HCT116 (cell line): ENCODE results near the gene NACC2. TPM values are rescaled to one million over a fixed set of nuclear protein-coding genes. Genes with fewer than 3 reads are reported as not detected.

Experiments
- ATAC-seq: fragments of 200-7000 bp; cut with Tn5 transposase; 2 replicates; pipeline ENCODE4 v1.9.1; 2020; ENCODE audit warnings: mild to moderate bottlenecking, moderate library complexity
- BruUV-seq: library from RNA; stranded (reverse); fragments of 400-500 nt; replicated peaks from 2 replicates; lab custom pipeline; 2021; lab: Mats Ljungman, UMichigan
- CTCF ChIA-PET: fragments of 300-600 bp; sonication (Branson Sonifier 250); formaldehyde crosslinking; loops from one replicate; lab custom pipeline; 2021; ENCODE audit warnings: antibody characterized with exemption; lab: Charles Lee
- POLR2A ChIA-PET: fragments of 300-600, 350-600 bp; sonication (Branson Sonifier 250); formaldehyde crosslinking; loops from one replicate; lab custom pipeline; 2021; ENCODE audit warnings: antibody characterized with exemption; lab: Charles Lee
- RAD21 ChIA-PET, 2 experiments: fragments of 300-600 bp; sonication (Branson Sonifier 250); formaldehyde crosslinking; loops; one replicate each; lab custom pipeline; 2023; ENCODE audit warnings: low total read pairs in 2 of 2; ENCODE audit not compliant: uncharacterized antibody in 2 of 2, unreplicated experiment in 2 of 2, low non-redundant PET in 1 of 2; lab: Charles Lee
- DNase-seq: peaks from one replicate; pipeline ENCODE4 v3.0.0-alpha.2; 2010; ENCODE audit warnings: low read depth, low spot score
- H2AFZ ChIP-seq: fragments of 200-600 bp; shearing (Covaris generic), sonication (generic); 2 replicates; pipeline ENCODE4 v1.6.1; 2017; ENCODE audit warnings: low read depth, mixed run types, mixed read lengths, antibody characterized with exemption, low read length; ENCODE audit not compliant: poor library complexity, severe bottlenecking
- H3K27ac ChIP-seq: 2 replicates; pipeline ENCODE4 v1.5.1; 2012; ENCODE audit warnings: low read depth, low read length
- H3K27me3 ChIP-seq: fragments of 200-600 bp; sonication (generic); 2 replicates; pipeline ENCODE4 v1.6.1; 2016; ENCODE audit warnings: mixed run types, low read length, mixed read lengths; ENCODE audit not compliant: insufficient read depth
- H3K36me3 ChIP-seq, 2 experiments: fragments of 200-500 bp in 1 of 2; fragments of 200-600 bp in 1 of 2; sonication (Bioruptor generic) in 1 of 2; sonication (generic) in 1 of 2; 2 replicates each; pipeline versions ENCODE4 v1.5.1 to v1.6.1; 2014 to 2016; ENCODE audit warnings: low read length in 2 of 2, inconsistent platforms in 1 of 2, mixed read lengths in 1 of 2, mixed run types in 1 of 2; ENCODE audit not compliant: insufficient read depth in 2 of 2, control insufficient read depth in 1 of 2
- H3K4me1 ChIP-seq, 2 experiments: fragments of 200-600 bp in 1 of 2; sonication (generic) in 1 of 2; 2 replicates each; pipeline versions ENCODE4 v1.5.1 to v1.6.1; 2012 to 2017; ENCODE audit warnings: low read length in 2 of 2, inconsistent platforms in 1 of 2, mild to moderate bottlenecking in 1 of 2, mixed read lengths in 1 of 2, mixed run types in 1 of 2, moderate library complexity in 1 of 2; ENCODE audit not compliant: insufficient read depth in 2 of 2, control insufficient read depth in 1 of 2
- H3K4me2 ChIP-seq: fragments of 200-600 bp; sonication (generic); 2 replicates; pipeline ENCODE4 v1.6.1; 2017; ENCODE audit warnings: mixed run types, low read length, mixed read lengths
- H3K4me3 ChIP-seq, 2 experiments: fragments of 200-600 bp in 1 of 2; sonication (generic) in 1 of 2; replicated peaks in 1 of 2; 2 replicates each; pipeline ENCODE4 v1.5.1; 2011 to 2016; ENCODE audit warnings: low read length in 2 of 2, control low read depth in 1 of 2, low read depth in 1 of 2, mild to moderate bottlenecking in 1 of 2, mixed read lengths in 1 of 2, mixed run types in 1 of 2
- H3K79me2 ChIP-seq: fragments of 200-600 bp; sonication (generic); 2 replicates; pipeline ENCODE4 v1.6.1; 2017; ENCODE audit warnings: mild to moderate bottlenecking, mixed run types, low read length, moderate library complexity, mixed read lengths; ENCODE audit not compliant: insufficient read depth
- H3K9ac ChIP-seq: fragments of 200-600 bp; sonication (generic); 2 replicates; pipeline ENCODE4 v1.6.1; 2016; ENCODE audit warnings: low read length, mixed read lengths
- H3K9me2 ChIP-seq: fragments of 200-600 bp; sonication (generic), shearing (Covaris generic); 2 replicates; pipeline ENCODE4 v1.6.1; 2017; ENCODE audit warnings: mixed run types, mild to moderate bottlenecking, moderate library complexity; ENCODE audit not compliant: insufficient read depth
- H3K9me3 ChIP-seq, 2 experiments: fragments of 200-500 bp in 1 of 2; fragments of 200-600 bp in 1 of 2; sonication (Bioruptor generic) in 1 of 2; sonication (generic) in 1 of 2; 2 replicates each; pipeline ENCODE4 v1.6.1; 2014 to 2017; ENCODE audit warnings: low read length in 2 of 2, mixed read lengths in 2 of 2, inconsistent platforms in 1 of 2, low read depth in 1 of 2, mild to moderate bottlenecking in 1 of 2, mixed run types in 1 of 2, moderate library complexity in 1 of 2; ENCODE audit not compliant: control insufficient read depth in 1 of 2, insufficient read depth in 1 of 2
- H4K20me1 ChIP-seq: fragments of 200-600 bp; sonication (generic), shearing (Covaris generic); 2 replicates; pipeline ENCODE4 v1.6.1; 2017; ENCODE audit warnings: mixed run types, mild to moderate bottlenecking, moderate library complexity; ENCODE audit not compliant: insufficient read depth
- CEBPB ChIP-seq: IDR thresholded peaks from 2 replicates; pipeline ENCODE4 v1.6.1; 2012; ENCODE audit warnings: low read depth
- EGR1 ChIP-seq: IDR thresholded peaks from 2 replicates; pipeline ENCODE4 v1.6.1; 2012; ENCODE audit warnings: low read depth
- ELF1 ChIP-seq: IDR thresholded peaks from 2 replicates; pipeline ENCODE4 v1.6.1; 2012; ENCODE audit warnings: low read depth, borderline replicate concordance
- SP1 ChIP-seq: IDR thresholded peaks from 2 replicates; pipeline ENCODE4 v1.6.1; 2012; ENCODE audit warnings: low read depth
- TCF7L2 ChIP-seq: IDR thresholded peaks from 2 replicates; pipeline ENCODE4 v1.7.0; 2011; ENCODE audit warnings: borderline replicate concordance, inconsistent platforms; ENCODE audit not compliant: insufficient read depth, insufficient read length; ENCODE audit errors: extremely low read depth
- YY1 ChIP-seq: IDR thresholded peaks from 2 replicates; pipeline ENCODE4 v1.6.1; 2011; ENCODE audit warnings: low read length, low read depth, moderate library complexity, mild to moderate bottlenecking; ENCODE audit not compliant: insufficient replicate concordance; ENCODE audit errors: extremely low read depth
- ZFX ChIP-seq: fragments of 450-650 bp; IDR thresholded peaks from 2 replicates; pipeline ENCODE4 v1.6.1; 2017
- ZNF274 ChIP-seq: fragments of 200-500 bp; sonication (Bioruptor generic); IDR thresholded peaks from 2 replicates; pipeline ENCODE4 v1.6.1; 2014; ENCODE audit warnings: mild to moderate bottlenecking, low read depth, low read length, inconsistent platforms
- intact Hi-C: fragments of 100-400 bp; cut with micrococcal nuclease; formaldehyde crosslinking; loops from 2 replicates; pipeline ENCODE4 v1.10.0; 2022
- total RNA-seq: library from RNA; stranded (reverse); gene quantifications from one replicate; pipeline ENCODE4 v1.2.1, GENCODE V29; 2021; ENCODE audit not compliant: unreplicated experiment
- TF ChIP-seq, protein P1 (sequence below), 3 experiments: fragments of 200-600 bp in 1 of 3; sonication (generic) in 1 of 3; IDR thresholded peaks in 2 of 3; conservative IDR thresholded peaks in 1 of 3; 2 replicates each; pipeline ENCODE4 v1.5.1; 2012 to 2017; ENCODE audit warnings: low read depth in 2 of 3, low read length in 2 of 3, antibody characterized with exemption in 1 of 3, borderline replicate concordance in 1 of 3, control low read depth in 1 of 3, mild to moderate bottlenecking in 1 of 3, mixed read lengths in 1 of 3, mixed run types in 1 of 3, moderate library complexity in 1 of 3; ENCODE audit not compliant: insufficient read depth in 1 of 3

NACC2 gene
- total RNA-seq, 1 experiment from 2014 or later = 27.8 TPM

DNA sequence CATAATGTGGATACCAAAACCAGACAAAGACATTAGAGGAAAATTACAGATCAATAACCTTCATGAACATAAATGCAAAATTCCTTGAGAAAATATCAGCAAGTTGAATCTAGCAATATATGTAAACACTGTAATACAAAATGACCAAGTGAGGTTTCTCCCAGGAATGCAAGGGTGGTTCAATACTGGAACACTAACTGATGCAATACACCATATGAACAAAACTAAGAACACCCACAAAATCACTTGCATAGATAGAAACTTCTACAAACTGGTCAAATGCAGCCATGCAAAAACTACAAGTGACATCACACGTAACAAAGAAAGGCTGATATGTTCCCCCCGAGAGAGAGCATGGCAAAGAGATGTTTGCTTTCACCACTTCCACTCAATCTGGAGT is 55.6 kb downstream of the NACC2 start:
- POLR2A ChIA-PET = no interaction called here
- Histone ChIP-seq H3K4me3 (no peak overlapping the region), H3K9ac (no peak overlapping the region), H2AFZ (no peak overlapping the region), H3K4me2 (no peak overlapping the region), H3K9me2 (no peaks in the 10 kb centered on the region), H3K36me3 (peaks cover 0 to 7% of the 10 kb centered on the region in 2 experiments; a peak in 1 of 4 replicates), H4K20me1 (no peaks in the 10 kb centered on the region), H3K27ac (no peak overlapping the region), H3K27me3 (no peaks in the 10 kb centered on the region), H3K4me1 (no peaks in the 10 kb centered on the region), H3K79me2 (peaks cover 49% of the 10 kb centered on the region), H3K9me3 (peaks cover 0 to 9% of the 10 kb centered on the region in 2 experiments; a peak in 1 of 4 replicates)
- TF ChIP-seq CEBPB (no peak), ELF1 (no peak), ZNF274 (no peak)
- no TSS peak for BruUV-seq
- RAD21 ChIA-PET = no interaction called here
- DNase-seq (no peak), ATAC-seq (no peak)
- intact Hi-C loops = no loop called here
- CTCF ChIA-PET = no interaction called here

DNA sequence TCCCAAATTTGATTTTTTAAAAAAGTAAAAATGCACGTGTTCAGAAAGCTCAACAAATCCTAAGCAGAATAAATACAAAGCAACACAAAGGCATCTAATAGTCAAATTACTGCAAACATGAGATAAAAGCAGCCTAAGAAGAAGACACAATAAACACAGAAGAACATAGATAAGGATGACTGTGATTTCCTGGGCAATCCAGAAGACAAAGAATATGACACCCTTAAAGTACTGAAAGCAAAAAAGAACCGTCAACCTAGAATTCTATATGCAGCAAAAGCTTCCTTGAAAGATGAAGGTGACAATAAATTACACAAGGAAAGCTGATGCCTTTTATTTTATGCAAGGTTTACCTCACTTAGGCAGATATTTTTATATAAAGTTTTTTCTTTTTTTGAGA is 58.2 kb downstream of the NACC2 start:
- H3K79me2 ChIP-seq = peaks cover 57% of the 10 kb centered on the region
- CTCF ChIA-PET = no interaction called here
- no peak overlapping the region for H3K4me2 ChIP-seq

More for the DNA sequence above, 58.2 kb downstream of the NACC2 start:
- peaks cover 0 to 9% of the 10 kb centered on the region in 2 experiments; a peak in 1 of 4 replicates for H3K9me3 ChIP-seq
- no peak for DNase-seq
- no peak overlapping the region for H2AFZ ChIP-seq
- no peak overlapping the region for H3K9ac ChIP-seq
- H3K4me1 ChIP-seq = no peaks in the 10 kb centered on the region
- ATAC-seq = no peak
- BruUV-seq = no TSS peak
- no peak for TF ChIP-seq TCF7L2
- TF ChIP-seq SP1 = no peak
- TF ChIP-seq ZNF274 = no peak
- TF ChIP-seq CEBPB = no peak
- no peak for TF ChIP-seq ZFX
- TF ChIP-seq, protein P1, sequence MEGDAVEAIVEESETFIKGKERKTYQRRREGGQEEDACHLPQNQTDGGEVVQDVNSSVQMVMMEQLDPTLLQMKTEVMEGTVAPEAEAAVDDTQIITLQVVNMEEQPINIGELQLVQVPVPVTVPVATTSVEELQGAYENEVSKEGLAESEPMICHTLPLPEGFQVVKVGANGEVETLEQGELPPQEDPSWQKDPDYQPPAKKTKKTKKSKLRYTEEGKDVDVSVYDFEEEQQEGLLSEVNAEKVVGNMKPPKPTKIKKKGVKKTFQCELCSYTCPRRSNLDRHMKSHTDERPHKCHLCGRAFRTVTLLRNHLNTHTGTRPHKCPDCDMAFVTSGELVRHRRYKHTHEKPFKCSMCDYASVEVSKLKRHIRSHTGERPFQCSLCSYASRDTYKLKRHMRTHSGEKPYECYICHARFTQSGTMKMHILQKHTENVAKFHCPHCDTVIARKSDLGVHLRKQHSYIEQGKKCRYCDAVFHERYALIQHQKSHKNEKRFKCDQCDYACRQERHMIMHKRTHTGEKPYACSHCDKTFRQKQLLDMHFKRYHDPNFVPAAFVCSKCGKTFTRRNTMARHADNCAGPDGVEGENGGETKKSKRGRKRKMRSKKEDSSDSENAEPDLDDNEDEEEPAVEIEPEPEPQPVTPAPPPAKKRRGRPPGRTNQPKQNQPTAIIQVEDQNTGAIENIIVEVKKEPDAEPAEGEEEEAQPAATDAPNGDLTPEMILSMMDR (IDR thresholded peaks at IDR 0.05 in 2 of 3, conservative IDR thresholded peaks at IDR 0.05 in 1 of 3; ENCODE audit: borderline replicate concordance in 1 of 3, insufficient read depth in 1 of 3, low read depth in 2 of 3, low read length in 2 of 3) = no peak
- no peak for TF ChIP-seq YY1
- no peak for TF ChIP-seq EGR1
- H3K9me2 ChIP-seq = no peaks in the 10 kb centered on the region
- intact Hi-C loops = no loop called here
- ChIA-PET RAD21 (no interaction called here), POLR2A (no interaction called here)
- no peaks in the 10 kb centered on the region for H4K20me1 ChIP-seq
- no peak overlapping the region for H3K27ac ChIP-seq
- H3K36me3 ChIP-seq = peaks cover 0 to 10% of the 10 kb centered on the region in 2 experiments; a peak in 1 of 4 replicates
- no peak overlapping the region for H3K4me3 ChIP-seq
- no peaks in the 10 kb centered on the region for H3K27me3 ChIP-seq
